SW480 (cell line): ENCODE data around the gene CYTH1.

Experiments used
- DNase-seq: peaks from one replicate; pipeline ENCODE4 v3.0.0-alpha.2; 2016; ENCODE audit warnings: low spot score

CYTH1 gene

GRCh38 chr17:78805301-78805700 lies 23.2 kb upstream of the CYTH1 start:
- DNase-seq: no peak

- no peak for DNase-seq
Observed at GRCh38 chr17:78804777-78805176, 22.7 kb upstream of the CYTH1 start.

GRCh38 chr17:78803186-78803845 lies 21.2 kb upstream of the CYTH1 start:
- DNase-seq: no peak

GRCh38 chr17:78802459-78802858 lies 20.4 kb upstream of the CYTH1 start:
- DNase-seq: no peak

- no peak for DNase-seq
Observed at GRCh38 chr17:78802008-78802407, 19.9 kb upstream of the CYTH1 start.

GRCh38 chr17:78800132-78800931 lies 18.3 kb upstream of the CYTH1 start:
- no peak for DNase-seq

GRCh38 chr17:78798695-78799559 lies 16.9 kb upstream of the CYTH1 start:
- DNase-seq: no peak

- DNase-seq: no peak
Observed at GRCh38 chr17:78797691-78798585, 15.9 kb upstream of the CYTH1 start.

- DNase-seq: no peak
Observed at GRCh38 chr17:78797213-78797612, 15.1 kb upstream of the CYTH1 start.

GRCh38 chr17:78796517-78796900 lies 14.4 kb upstream of the CYTH1 start:
- no peak for DNase-seq

GRCh38 chr17:78795861-78796516 lies 13.9 kb upstream of the CYTH1 start:
- no peak for DNase-seq

- DNase-seq: no peak
Observed at GRCh38 chr17:78794864-78795640, 13.0 kb upstream of the CYTH1 start.

GRCh38 chr17:78794399-78794798 lies 12.3 kb upstream of the CYTH1 start:
- no peak for DNase-seq

GRCh38 chr17:78793968-78794367 lies 11.9 kb upstream of the CYTH1 start:
- DNase-seq: no peak

GRCh38 chr17:78793415-78793814 lies 11.3 kb upstream of the CYTH1 start:
- DNase-seq: no peak

GRCh38 chr17:78791840-78792709 lies 10.0 kb upstream of the CYTH1 start:
- no peak for DNase-seq

GRCh38 chr17:78790552-78790951 lies 8.5 kb upstream of the CYTH1 start:
- no peak for DNase-seq

GRCh38 chr17:78789663-78790181 lies 7.6 kb upstream of the CYTH1 start:
- no peak for DNase-seq

GRCh38 chr17:78789149-78789662 lies 7.1 kb upstream of the CYTH1 start:
- DNase-seq: no peak
